SU-DHL-6 (cell line): Measurements from ENCODE around the gene KIF5C.

Experiments used
- H2AFZ ChIP-seq: fragments of 200-600 bp; sonication (generic); 2 replicates; pipeline ENCODE4 v1.6.1; 2014; ENCODE audit warnings: low read depth, mild to moderate bottlenecking, moderate library complexity, mixed read lengths, antibody characterized with exemption, low read length; ENCODE audit not compliant: severe bottlenecking
- H3F3A ChIP-seq: fragments of 200-600 bp; shearing (Covaris generic); 2 replicates; pipeline ENCODE4 v1.6.0; 2016; ENCODE audit warnings: antibody characterized with exemption, mild to moderate bottlenecking; ENCODE audit not compliant: insufficient read depth
- H3K27ac ChIP-seq: fragments of 200-600 bp; sonication (generic); 2 replicates; pipeline ENCODE4 v1.5.1; 2016; ENCODE audit warnings: low read depth, mild to moderate bottlenecking, low read length, moderate library complexity, mixed read lengths
- H3K27me3 ChIP-seq: fragments of 200-600 bp; sonication (generic), shearing (Covaris generic); 2 replicates; pipeline ENCODE4 v1.6.0; 2014; ENCODE audit warnings: mild to moderate bottlenecking, low read length
- H3K36me3 ChIP-seq: fragments of 200-600 bp; sonication (generic); 2 replicates; pipeline ENCODE4 v1.6.1; 2014; ENCODE audit warnings: mild to moderate bottlenecking, low read length, mixed read lengths
- H3K4me2 ChIP-seq: fragments of 300-600, 200-600 bp; shearing (Covaris generic), sonication (generic); 2 replicates; pipeline ENCODE4 v1.6.0; 2014; ENCODE audit warnings: low read length, low read depth, mild to moderate bottlenecking; ENCODE audit not compliant: poor library complexity, severe bottlenecking
- H3K4me3 ChIP-seq: fragments of 200-600 bp; sonication (generic); 2 replicates; pipeline ENCODE4 v1.5.1; 2014; ENCODE audit warnings: antibody characterized with exemption, low read length, mild to moderate bottlenecking, mixed read lengths; ENCODE audit not compliant: insufficient read depth, poor library complexity, severe bottlenecking
- H3K79me2 ChIP-seq: fragments of 200-600 bp; sonication (generic); 2 replicates; pipeline ENCODE4 v1.6.1; 2014; ENCODE audit warnings: mild to moderate bottlenecking, low read length, moderate library complexity; ENCODE audit not compliant: insufficient read depth
- H3K9ac ChIP-seq: fragments of 200-600 bp; sonication (generic); 2 replicates; pipeline ENCODE4 v1.7.0; 2014; ENCODE audit warnings: mild to moderate bottlenecking, low read length
- H3K9me2 ChIP-seq: fragments of 200-600 bp; sonication (generic); replicated peaks from 2 replicates; pipeline ENCODE4 v1.6.1; 2014; ENCODE audit warnings: low read length; ENCODE audit not compliant: insufficient read depth
- H3K9me3 ChIP-seq: fragments of 200-600 bp; sonication (generic); 2 replicates; pipeline ENCODE4 v1.6.1; 2014; ENCODE audit warnings: low read length, mixed read lengths; ENCODE audit not compliant: insufficient read depth
- H4K20me1 ChIP-seq: fragments of 200-600 bp; sonication (generic); 2 replicates; pipeline ENCODE4 v1.6.1; 2014; ENCODE audit warnings: low read depth, mild to moderate bottlenecking, antibody characterized with exemption, low read length, moderate library complexity, mixed read lengths
- EZH2phosphoT487 ChIP-seq: fragments of 200-600 bp; sonication (generic), shearing (Covaris generic); conservative IDR thresholded peaks from 2 replicates; pipeline ENCODE4 v1.6.1; 2018; ENCODE audit warnings: mild to moderate bottlenecking, antibody characterized with exemption, low read length, moderate library complexity, mixed read lengths
- TF ChIP-seq, protein P1 (sequence below): fragments of 200-600 bp; sonication (generic); IDR thresholded peaks from one replicate; pipeline ENCODE4 v1.5.1; 2017; ENCODE audit warnings: antibody characterized with exemption, mild to moderate bottlenecking, low read length, moderate library complexity; ENCODE audit not compliant: insufficient read depth, poor library complexity, severe bottlenecking

Gene KIF5C

DNA sequence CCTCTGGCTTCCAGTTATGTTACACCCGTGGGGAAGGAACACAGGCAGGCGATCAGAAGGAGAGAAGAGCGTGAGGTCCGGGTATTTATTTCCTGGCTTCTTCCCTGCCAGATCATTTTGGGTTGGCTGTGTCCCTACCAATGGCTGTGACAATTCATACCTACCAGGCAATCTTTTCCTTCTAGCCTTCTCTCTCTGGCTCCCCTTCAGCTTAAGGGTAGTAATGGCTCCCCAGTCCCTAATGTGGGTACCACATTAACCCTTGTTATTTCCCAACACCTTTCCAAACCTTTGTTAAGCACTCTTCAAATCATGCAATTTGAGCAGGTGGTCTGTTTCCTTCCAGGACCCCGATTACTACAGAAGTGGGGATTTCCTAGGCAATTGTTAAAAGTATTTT, 84.7 kb downstream of the KIF5C start:
- H3K27ac ChIP-seq: no peak overlapping the region

DNA sequence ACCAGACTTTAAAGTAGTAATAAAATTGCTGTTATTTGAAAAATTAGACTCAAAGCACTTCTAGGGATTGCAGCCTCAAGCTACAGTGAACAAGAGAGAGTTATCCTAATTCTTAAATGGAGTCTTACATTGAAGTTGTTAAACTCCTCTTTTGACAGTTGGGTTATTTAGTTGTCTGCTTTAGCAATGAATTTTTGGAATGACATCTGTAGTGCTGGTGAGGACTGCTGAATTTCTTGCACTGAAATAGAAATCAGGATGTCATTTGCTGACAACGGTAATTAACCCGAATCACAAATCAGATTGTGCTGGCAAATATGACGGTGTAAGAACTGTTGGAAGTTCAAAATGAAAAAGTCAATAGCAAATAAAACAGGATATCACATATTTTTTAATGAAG, 85.5 kb downstream of the KIF5C start:
- no peaks in the 10 kb centered on the region for H3K9me2 ChIP-seq
- H3K27me3 ChIP-seq: no peaks in the 10 kb centered on the region
- no peaks in the 10 kb centered on the region for H3K79me2 ChIP-seq
- no peaks in the 10 kb centered on the region for H3K9me3 ChIP-seq
- TF ChIP-seq, protein P1, sequence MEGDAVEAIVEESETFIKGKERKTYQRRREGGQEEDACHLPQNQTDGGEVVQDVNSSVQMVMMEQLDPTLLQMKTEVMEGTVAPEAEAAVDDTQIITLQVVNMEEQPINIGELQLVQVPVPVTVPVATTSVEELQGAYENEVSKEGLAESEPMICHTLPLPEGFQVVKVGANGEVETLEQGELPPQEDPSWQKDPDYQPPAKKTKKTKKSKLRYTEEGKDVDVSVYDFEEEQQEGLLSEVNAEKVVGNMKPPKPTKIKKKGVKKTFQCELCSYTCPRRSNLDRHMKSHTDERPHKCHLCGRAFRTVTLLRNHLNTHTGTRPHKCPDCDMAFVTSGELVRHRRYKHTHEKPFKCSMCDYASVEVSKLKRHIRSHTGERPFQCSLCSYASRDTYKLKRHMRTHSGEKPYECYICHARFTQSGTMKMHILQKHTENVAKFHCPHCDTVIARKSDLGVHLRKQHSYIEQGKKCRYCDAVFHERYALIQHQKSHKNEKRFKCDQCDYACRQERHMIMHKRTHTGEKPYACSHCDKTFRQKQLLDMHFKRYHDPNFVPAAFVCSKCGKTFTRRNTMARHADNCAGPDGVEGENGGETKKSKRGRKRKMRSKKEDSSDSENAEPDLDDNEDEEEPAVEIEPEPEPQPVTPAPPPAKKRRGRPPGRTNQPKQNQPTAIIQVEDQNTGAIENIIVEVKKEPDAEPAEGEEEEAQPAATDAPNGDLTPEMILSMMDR: no peak
- no peak for TF ChIP-seq EZH2phosphoT487
- H3K27ac ChIP-seq: no peak overlapping the region
- no peak overlapping the region for H3K4me2 ChIP-seq
- no peak overlapping the region for H3K9ac ChIP-seq
- H3F3A ChIP-seq: no peaks in the 10 kb centered on the region
- H3K36me3 ChIP-seq: no peaks in the 10 kb centered on the region
- no peaks in the 10 kb centered on the region for H4K20me1 ChIP-seq
- H2AFZ ChIP-seq: no peak overlapping the region
- H3K4me3 ChIP-seq: no peak overlapping the region

More for the DNA sequence above, 84.7 kb downstream of the KIF5C start:
- Histone ChIP-seq H3K79me2 (no peaks in the 10 kb centered on the region), H3K4me2 (no peak overlapping the region), H3K9ac (no peak overlapping the region), H3F3A (no peaks in the 10 kb centered on the region), H4K20me1 (no peaks in the 10 kb centered on the region), H3K36me3 (no peaks in the 10 kb centered on the region), H3K4me3 (no peak overlapping the region), H3K27me3 (no peaks in the 10 kb centered on the region), H3K9me2 (no peaks in the 10 kb centered on the region), H2AFZ (no peak overlapping the region), H3K9me3 (no peaks in the 10 kb centered on the region)
- TF ChIP-seq, protein P1: no peak
- TF ChIP-seq EZH2phosphoT487: no peak

DNA sequence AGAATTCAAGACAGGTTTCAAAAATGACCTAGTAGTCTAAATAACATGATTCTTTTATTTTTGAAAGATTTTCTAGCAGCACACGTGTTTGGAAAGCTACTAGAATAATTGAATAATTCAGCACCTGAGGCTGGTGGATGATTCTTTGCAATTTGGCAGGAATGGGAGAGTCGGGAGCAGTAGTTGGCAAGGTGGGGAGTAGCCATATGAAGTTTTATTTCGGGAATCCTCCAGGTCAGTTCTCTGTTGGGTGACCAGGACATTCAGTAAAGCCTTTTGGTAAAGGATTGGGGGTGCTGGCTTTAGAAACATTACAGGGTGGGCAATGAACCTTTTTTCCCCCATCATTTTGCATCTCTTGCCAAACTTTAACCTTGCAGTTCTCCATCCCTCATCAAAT, 88.4 kb downstream of the KIF5C start:
- TF ChIP-seq, protein P1: no peak
- no peak for TF ChIP-seq EZH2phosphoT487
- H3K27me3 ChIP-seq: no peaks in the 10 kb centered on the region
- no peaks in the 10 kb centered on the region for H4K20me1 ChIP-seq
- H3K4me3 ChIP-seq: no peak overlapping the region
- H3K9ac ChIP-seq: no peak overlapping the region
- no peak overlapping the region for H3K27ac ChIP-seq
- H3K4me2 ChIP-seq: no peak overlapping the region
- no peaks in the 10 kb centered on the region for H3K79me2 ChIP-seq
- no peak overlapping the region for H2AFZ ChIP-seq
- no peaks in the 10 kb centered on the region for H3K9me3 ChIP-seq
- H3K36me3 ChIP-seq: no peaks in the 10 kb centered on the region
- H3K9me2 ChIP-seq: no peaks in the 10 kb centered on the region
- no peaks in the 10 kb centered on the region for H3F3A ChIP-seq
